Smooth muscle cell (in vitro differentiated cells): ENCODE data around the gene MGLL. TPM values are rescaled to one million over a fixed set of nuclear protein-coding genes. Genes with fewer than 3 reads are reported as not detected.

Source experiments
- DNase-seq: peaks from one replicate; lab custom pipeline; 2025; ENCODE audit not compliant: unreplicated experiment; lab: John Stamatoyannopoulos, UW
- H2AFZ ChIP-seq: fragments of 200-600 bp; sonication (generic); 2 replicates; pipeline ENCODE4 v1.6.0; 2016; ENCODE audit warnings: antibody characterized with exemption, low read depth, mild to moderate bottlenecking
- H3F3A ChIP-seq: fragments of 200-600 bp; sonication (generic); 2 replicates; pipeline ENCODE4 v1.6.0; 2017; ENCODE audit warnings: antibody characterized with exemption, low read depth
- H3K27ac ChIP-seq: fragments of 200-600 bp; sonication (generic); 2 replicates; pipeline ENCODE4 v1.5.1; 2016; ENCODE audit warnings: low read depth, mild to moderate bottlenecking
- H3K27me3 ChIP-seq: fragments of 200-600 bp; sonication (generic); 2 replicates; pipeline ENCODE4 v1.6.1; 2016; ENCODE audit warnings: low read depth, mild to moderate bottlenecking
- H3K36me3 ChIP-seq: fragments of 200-600 bp; sonication (generic); 2 replicates; pipeline ENCODE4 v1.5.1; 2016; ENCODE audit warnings: low read depth
- H3K4me1 ChIP-seq: fragments of 200-600 bp; sonication (generic); 2 replicates; pipeline ENCODE4 v1.5.1; 2016; ENCODE audit warnings: low read depth
- H3K4me2 ChIP-seq: fragments of 200-600 bp; sonication (generic); 2 replicates; pipeline ENCODE4 v1.6.0; 2016; ENCODE audit warnings: mild to moderate bottlenecking
- H3K4me3 ChIP-seq: fragments of 200-600 bp; sonication (generic); 2 replicates; pipeline ENCODE4 v1.5.1; 2016; ENCODE audit warnings: mild to moderate bottlenecking
- H3K79me2 ChIP-seq: fragments of 200-600 bp; sonication (generic); 2 replicates; pipeline ENCODE4 v1.6.0; 2016; ENCODE audit warnings: low read depth, mild to moderate bottlenecking
- H3K9ac ChIP-seq: fragments of 200-600 bp; sonication (generic); 2 replicates; pipeline ENCODE4 v1.6.0; 2016; ENCODE audit warnings: low read depth
- H3K9me3 ChIP-seq: fragments of 200-600 bp; sonication (generic); replicated peaks from 2 replicates; pipeline ENCODE4 v1.5.1; 2016; ENCODE audit warnings: low read depth
- H4K20me1 ChIP-seq: fragments of 200-600 bp; sonication (generic); 2 replicates; pipeline ENCODE4 v1.6.0; 2016; ENCODE audit warnings: low read depth
- WGBS: methylation state at CpG from one replicate; pipeline ENCODE4 v1.1.7; 2016; ENCODE audit warnings: low lambda C conversion rate; 5-methylcytosine and 5-hydroxymethylcytosine counted together
- polyA plus RNA-seq: library from polyadenylated mRNA; unstranded; fragments of >200 nt; fragmentation: Nextera tagmentation; extraction: Ambion mirVana; gene quantifications from 2 replicates; pipeline ENCODE4 v1.2.1, GENCODE V29; 2016
- total RNA-seq: library from RNA; depleted of rRNA; stranded (reverse); fragments of >200 nt; gene quantifications from 2 replicates; pipeline ENCODE4 v1.2.3, GENCODE V29; 2014
- TF ChIP-seq, protein P1 (sequence below): fragments of 200-600 bp; sonication (generic); IDR thresholded peaks from 2 replicates; pipeline ENCODE4 v1.5.1; 2017; ENCODE audit warnings: borderline replicate concordance, mild to moderate bottlenecking, antibody characterized with exemption; ENCODE audit not compliant: insufficient read depth, poor library complexity, severe bottlenecking

MGLL gene
- total and polyA plus RNA-seq, 2 experiments from 2014 or later: 13.6 to 22.5 TPM

DNA sequence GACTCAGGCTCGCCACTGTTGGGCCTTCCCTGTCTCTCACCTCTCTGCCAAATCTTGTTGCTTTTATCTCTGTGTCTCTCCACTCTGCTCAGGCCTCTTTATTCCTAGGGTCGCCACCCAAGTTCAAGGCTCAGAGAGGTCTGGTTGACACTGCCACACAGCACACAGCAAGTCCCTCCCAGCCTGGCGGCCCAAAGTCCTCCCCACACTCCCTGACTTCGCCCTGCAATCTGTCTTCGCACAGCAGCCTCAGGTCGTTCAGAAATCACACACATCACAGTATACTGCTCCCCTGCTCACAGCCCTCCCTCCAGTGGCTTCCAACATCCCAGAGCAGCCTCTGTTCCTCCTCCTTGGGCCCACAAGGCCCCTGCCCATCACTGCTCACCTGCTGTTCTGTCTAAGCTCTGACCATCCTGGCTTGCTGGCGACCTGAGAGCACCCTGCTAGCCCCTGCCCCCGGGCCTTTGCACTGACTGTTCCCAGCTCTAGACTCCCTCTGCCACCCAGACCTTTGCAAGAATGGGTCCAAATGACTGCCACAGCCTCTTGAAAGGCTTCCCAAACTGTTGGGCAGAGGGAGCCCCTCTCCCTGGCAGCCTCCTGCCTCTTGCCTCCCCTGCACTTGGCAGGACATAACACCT, 48.4 kb downstream of the MGLL start:
- H3K4me2 ChIP-seq: no peak overlapping the region
- H3K27ac ChIP-seq: no peak overlapping the region
- H3K4me1 ChIP-seq: no peaks in the 10 kb centered on the region
- H3K4me3 ChIP-seq: no peak overlapping the region
- H4K20me1 ChIP-seq: no peaks in the 10 kb centered on the region
- no peaks in the 10 kb centered on the region for H3K36me3 ChIP-seq
- TF ChIP-seq, protein P1, sequence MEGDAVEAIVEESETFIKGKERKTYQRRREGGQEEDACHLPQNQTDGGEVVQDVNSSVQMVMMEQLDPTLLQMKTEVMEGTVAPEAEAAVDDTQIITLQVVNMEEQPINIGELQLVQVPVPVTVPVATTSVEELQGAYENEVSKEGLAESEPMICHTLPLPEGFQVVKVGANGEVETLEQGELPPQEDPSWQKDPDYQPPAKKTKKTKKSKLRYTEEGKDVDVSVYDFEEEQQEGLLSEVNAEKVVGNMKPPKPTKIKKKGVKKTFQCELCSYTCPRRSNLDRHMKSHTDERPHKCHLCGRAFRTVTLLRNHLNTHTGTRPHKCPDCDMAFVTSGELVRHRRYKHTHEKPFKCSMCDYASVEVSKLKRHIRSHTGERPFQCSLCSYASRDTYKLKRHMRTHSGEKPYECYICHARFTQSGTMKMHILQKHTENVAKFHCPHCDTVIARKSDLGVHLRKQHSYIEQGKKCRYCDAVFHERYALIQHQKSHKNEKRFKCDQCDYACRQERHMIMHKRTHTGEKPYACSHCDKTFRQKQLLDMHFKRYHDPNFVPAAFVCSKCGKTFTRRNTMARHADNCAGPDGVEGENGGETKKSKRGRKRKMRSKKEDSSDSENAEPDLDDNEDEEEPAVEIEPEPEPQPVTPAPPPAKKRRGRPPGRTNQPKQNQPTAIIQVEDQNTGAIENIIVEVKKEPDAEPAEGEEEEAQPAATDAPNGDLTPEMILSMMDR: no peak
- H3K79me2 ChIP-seq: no peaks in the 10 kb centered on the region
- no peak overlapping the region for H3K9ac ChIP-seq
- no peak for DNase-seq
- no peaks in the 10 kb centered on the region for H3K9me3 ChIP-seq
- H3K27me3 ChIP-seq: no peaks in the 10 kb centered on the region
- no peak overlapping the region for H2AFZ ChIP-seq
- no peaks in the 10 kb centered on the region for H3F3A ChIP-seq
- WGBS: 93% methylated on average over 8 of the region's 8 CpGs

DNA sequence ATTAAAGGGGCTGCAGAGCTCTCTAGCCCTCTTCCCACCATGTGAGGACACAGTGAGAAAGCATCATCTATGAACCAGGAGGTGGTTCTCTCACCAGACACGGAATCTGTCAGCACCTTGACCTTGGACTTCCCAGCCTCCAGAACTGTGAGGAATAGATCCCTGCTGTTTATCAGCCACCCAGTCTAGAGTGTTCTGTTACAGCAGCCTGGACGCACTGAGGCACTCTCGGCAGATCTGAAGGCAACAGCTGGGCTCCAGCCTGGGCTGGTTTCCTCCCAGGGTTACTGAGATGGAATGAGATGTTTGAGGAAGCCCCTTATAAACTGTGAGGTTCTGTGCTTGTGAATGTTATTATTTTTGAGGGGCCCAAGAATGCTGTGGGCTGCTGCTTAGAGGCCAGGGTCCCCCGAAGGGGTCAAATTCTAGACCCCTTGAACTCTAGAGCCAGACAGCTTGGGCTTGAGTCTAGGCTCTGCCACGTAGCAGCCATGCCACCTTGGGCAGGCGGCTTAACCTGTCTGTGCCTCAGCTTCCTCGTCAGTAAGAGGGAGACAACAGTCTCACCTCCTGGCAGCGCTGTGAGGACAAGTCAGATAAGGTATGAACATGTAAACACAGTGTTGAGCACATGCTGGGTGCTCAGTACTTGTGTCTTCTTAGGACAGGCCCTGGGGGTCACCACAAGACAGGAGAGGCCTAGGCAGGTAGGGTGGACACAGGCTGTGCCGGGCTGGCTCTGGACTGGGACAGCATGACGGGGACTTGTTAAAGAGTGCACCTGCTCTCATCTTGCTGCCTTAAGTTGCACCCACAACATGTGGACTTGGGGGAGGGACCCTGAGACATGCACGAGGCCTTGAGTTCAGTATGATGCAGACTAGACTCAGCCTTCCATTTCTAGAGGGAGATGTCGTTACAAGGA, 49.2 kb downstream of the MGLL start:
- Histone ChIP-seq H3K9me3 (no peaks in the 10 kb centered on the region), H3K4me2 (no peak overlapping the region), H3K79me2 (no peaks in the 10 kb centered on the region), H4K20me1 (no peaks in the 10 kb centered on the region), H3K36me3 (no peaks in the 10 kb centered on the region), H3K27me3 (no peaks in the 10 kb centered on the region), H2AFZ (no peak overlapping the region), H3K4me1 (no peaks in the 10 kb centered on the region), H3F3A (no peaks in the 10 kb centered on the region), H3K4me3 (no peak overlapping the region), H3K27ac (no peak overlapping the region), H3K9ac (no peak overlapping the region)
- DNase-seq: no peak
- TF ChIP-seq, protein P1: no peak
- 95% methylated on average over 12 of the region's 12 CpGs for WGBS

DNA sequence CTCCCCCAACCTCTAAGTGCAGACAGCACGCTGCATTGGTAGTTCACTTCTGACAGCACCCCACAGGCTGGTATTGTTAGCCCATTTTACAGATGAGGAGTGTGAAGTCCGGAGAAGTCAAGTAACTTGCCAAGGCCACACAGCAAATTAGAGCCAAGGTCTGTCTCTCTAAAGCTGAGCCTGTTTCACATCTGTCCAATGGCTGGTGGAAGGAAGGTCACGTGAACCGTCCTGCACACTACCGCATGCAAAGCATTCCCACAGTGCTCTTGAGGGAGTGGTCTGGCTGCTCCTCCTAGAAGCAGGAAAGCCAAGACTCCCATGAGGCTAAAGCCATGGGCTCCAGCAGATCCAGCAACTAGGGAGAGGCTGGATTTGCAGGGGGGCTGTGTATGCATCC, 50.0 kb downstream of the MGLL start:
- Histone ChIP-seq H3K4me2 (no peak overlapping the region), H3K27ac (no peak overlapping the region), H2AFZ (no peak overlapping the region), H3F3A (no peaks in the 10 kb centered on the region), H3K79me2 (no peaks in the 10 kb centered on the region), H3K4me3 (no peak overlapping the region), H3K9me3 (no peaks in the 10 kb centered on the region), H3K4me1 (no peaks in the 10 kb centered on the region), H3K27me3 (no peaks in the 10 kb centered on the region), H3K36me3 (no peaks in the 10 kb centered on the region), H3K9ac (no peak overlapping the region), H4K20me1 (no peaks in the 10 kb centered on the region)
- TF ChIP-seq, protein P1: no peak
- WGBS: 97% methylated on average over 5 of the region's 5 CpGs
- no peak for DNase-seq
